Panc1 (cell line): ENCODE measurements around the gene VAC14. TPM values are rescaled to one million over a fixed set of nuclear protein-coding genes. Genes with fewer than 3 reads are reported as not detected.

Experiments used
- ATAC-seq: fragments of 200-7000 bp; cut with Tn5 transposase; 2 replicates; pipeline ENCODE4 v1.9.1; 2020; ENCODE audit warnings: mild to moderate bottlenecking, moderate library complexity
- BruUV-seq: library from RNA; stranded (reverse); fragments of 400-500 nt; replicated peaks from 2 replicates; lab custom pipeline; 2021; lab: Mats Ljungman, UMichigan
- CTCF ChIA-PET: fragments of 300-600 bp; sonication (Branson Sonifier 250); formaldehyde crosslinking; loops from one replicate; lab custom pipeline; 2022; ENCODE audit warnings: antibody characterized with exemption; lab: Charles Lee
- POLR2A ChIA-PET: fragments of 300-600 bp; sonication (Branson Sonifier 250); formaldehyde crosslinking; loops from one replicate; lab custom pipeline; 2022; ENCODE audit warnings: antibody characterized with exemption; lab: Charles Lee
- DNase-seq: peaks from one replicate; pipeline ENCODE4 v3.0.0-alpha.2; 2010; ENCODE audit warnings: low read depth, low spot score
- H3K27ac ChIP-seq: 2 replicates; pipeline ENCODE4 v1.5.1; 2011; ENCODE audit warnings: mild to moderate bottlenecking, low read length, inconsistent platforms
- H3K27me3 ChIP-seq: fragments of 200-500 bp; sonication (Bioruptor generic); 2 replicates; pipeline ENCODE4 v1.6.0; 2014; ENCODE audit warnings: low read length, inconsistent platforms; ENCODE audit not compliant: control insufficient read depth, insufficient read depth
- H3K36me3 ChIP-seq: fragments of 200-500 bp; sonication (Bioruptor generic); 2 replicates; pipeline ENCODE4 v1.5.1; 2014; ENCODE audit warnings: inconsistent platforms, mild to moderate bottlenecking, low read length, moderate library complexity; ENCODE audit not compliant: control insufficient read depth, insufficient read depth
- H3K4me1 ChIP-seq: 2 replicates; pipeline ENCODE4 v1.5.1; 2011; ENCODE audit warnings: inconsistent platforms, mild to moderate bottlenecking, low read length, moderate library complexity; ENCODE audit not compliant: control insufficient read depth, insufficient read depth
- H3K4me3 ChIP-seq, 2 experiments: 2 replicates each; pipeline ENCODE4 v1.5.1; 2011 to 2012; ENCODE audit warnings: low read depth in 2 of 2, low read length in 2 of 2, mild to moderate bottlenecking in 2 of 2, inconsistent platforms in 1 of 2, moderate library complexity in 1 of 2
- H3K9me3 ChIP-seq: fragments of 200-500 bp; sonication (Bioruptor generic); 2 replicates; pipeline ENCODE4 v1.5.1; 2014; ENCODE audit warnings: low read depth, mild to moderate bottlenecking, inconsistent platforms, low read length, moderate library complexity; ENCODE audit not compliant: control insufficient read depth, insufficient read depth
- POLR2AphosphoS5 ChIP-seq: IDR thresholded peaks from 2 replicates; pipeline ENCODE4 v1.6.1; 2012; ENCODE audit warnings: mild to moderate bottlenecking, low read depth, low read length, moderate library complexity
- SIN3A ChIP-seq: IDR thresholded peaks from 2 replicates; pipeline ENCODE4 v1.6.1; 2012; ENCODE audit warnings: low read depth, mild to moderate bottlenecking, low read length, moderate library complexity, borderline replicate concordance; ENCODE audit not compliant: insufficient read depth
- TCF7L2 ChIP-seq: IDR thresholded peaks from 2 replicates; pipeline ENCODE4 v1.6.1; 2011; ENCODE audit warnings: mild to moderate bottlenecking, low read depth, low read length, inconsistent platforms
- in situ Hi-C: cut with HindIII; loops from 2 replicates; pipeline ENCODE4 v1.10.0; 2016; ENCODE audit warnings: low sequenced_read_pairs, low pct_unique_long_range_greater_than_20kb
- intact Hi-C: fragments of 100-400 bp; cut with micrococcal nuclease; formaldehyde crosslinking; loops from one replicate; pipeline ENCODE4 v1.10.0; 2022; ENCODE audit not compliant: unreplicated experiment
- total RNA-seq: library from RNA; stranded (reverse); gene quantifications from one replicate; pipeline ENCODE4 v1.2.1, GENCODE V29; 2021; ENCODE audit not compliant: unreplicated experiment
- TF ChIP-seq, protein P1 (sequence below), 2 experiments: IDR thresholded peaks; 2 replicates each; pipeline ENCODE4 v1.6.1; 2011 to 2012; ENCODE audit warnings: low read depth in 2 of 2, control low read depth in 1 of 2, low read length in 1 of 2, mild to moderate bottlenecking in 1 of 2, moderate library complexity in 1 of 2; ENCODE audit not compliant: insufficient read depth in 1 of 2
- TF ChIP-seq, protein P2 (sequence below): fragments of 450-650 bp; IDR thresholded peaks from 2 replicates; pipeline ENCODE4 v1.5.1; 2017; ENCODE audit warnings: mild to moderate bottlenecking

Gene VAC14
- total RNA-seq, 1 experiment from 2014 or later, result 37.9 TPM

GRCh38 chr16:70709942-70710341 lies 91.0 kb downstream of the VAC14 start:
- ATAC-seq, result no peak
- intact Hi-C loops (no loop called here), in situ Hi-C loops (no loop called here)
- ChIA-PET POLR2A (no interaction called here), CTCF (no interaction called here)
- Histone ChIP-seq H3K4me3 (no peak overlapping the region), H3K36me3 (no peaks in the 10 kb centered on the region), H3K9me3 (no peaks in the 10 kb centered on the region), H3K27me3 (no peaks in the 10 kb centered on the region), H3K27ac (no peak overlapping the region), H3K4me1 (peaks cover 9% of the 10 kb centered on the region)
- no peak for DNase-seq
- TF ChIP-seq TCF7L2 (no peak), POLR2AphosphoS5 (no peak)
- BruUV-seq, result no TSS peak

- Histone ChIP-seq H3K9me3 (no peaks in the 10 kb centered on the region), H3K27me3 (no peaks in the 10 kb centered on the region), H3K36me3 (no peaks in the 10 kb centered on the region), H3K27ac (no peak overlapping the region), H3K4me1 (peaks cover 9% of the 10 kb centered on the region; the same call in 1 of the 2 replicates), H3K4me3 (no peak overlapping the region)
- CTCF ChIA-PET, result interaction anchor here (0.6 kb wide), 1 partner anchor 70 kb away, joined by 3 read pairs; no protein-coding TSS in a partner anchor
- ATAC-seq, result no peak
- no peak for DNase-seq
- intact Hi-C loops, result no loop called here
- POLR2A ChIA-PET, result no interaction called here
- BruUV-seq, result no TSS peak
- in situ Hi-C loops, result no loop called here
- no peak for TF ChIP-seq TCF7L2
- TF ChIP-seq, protein P1, sequence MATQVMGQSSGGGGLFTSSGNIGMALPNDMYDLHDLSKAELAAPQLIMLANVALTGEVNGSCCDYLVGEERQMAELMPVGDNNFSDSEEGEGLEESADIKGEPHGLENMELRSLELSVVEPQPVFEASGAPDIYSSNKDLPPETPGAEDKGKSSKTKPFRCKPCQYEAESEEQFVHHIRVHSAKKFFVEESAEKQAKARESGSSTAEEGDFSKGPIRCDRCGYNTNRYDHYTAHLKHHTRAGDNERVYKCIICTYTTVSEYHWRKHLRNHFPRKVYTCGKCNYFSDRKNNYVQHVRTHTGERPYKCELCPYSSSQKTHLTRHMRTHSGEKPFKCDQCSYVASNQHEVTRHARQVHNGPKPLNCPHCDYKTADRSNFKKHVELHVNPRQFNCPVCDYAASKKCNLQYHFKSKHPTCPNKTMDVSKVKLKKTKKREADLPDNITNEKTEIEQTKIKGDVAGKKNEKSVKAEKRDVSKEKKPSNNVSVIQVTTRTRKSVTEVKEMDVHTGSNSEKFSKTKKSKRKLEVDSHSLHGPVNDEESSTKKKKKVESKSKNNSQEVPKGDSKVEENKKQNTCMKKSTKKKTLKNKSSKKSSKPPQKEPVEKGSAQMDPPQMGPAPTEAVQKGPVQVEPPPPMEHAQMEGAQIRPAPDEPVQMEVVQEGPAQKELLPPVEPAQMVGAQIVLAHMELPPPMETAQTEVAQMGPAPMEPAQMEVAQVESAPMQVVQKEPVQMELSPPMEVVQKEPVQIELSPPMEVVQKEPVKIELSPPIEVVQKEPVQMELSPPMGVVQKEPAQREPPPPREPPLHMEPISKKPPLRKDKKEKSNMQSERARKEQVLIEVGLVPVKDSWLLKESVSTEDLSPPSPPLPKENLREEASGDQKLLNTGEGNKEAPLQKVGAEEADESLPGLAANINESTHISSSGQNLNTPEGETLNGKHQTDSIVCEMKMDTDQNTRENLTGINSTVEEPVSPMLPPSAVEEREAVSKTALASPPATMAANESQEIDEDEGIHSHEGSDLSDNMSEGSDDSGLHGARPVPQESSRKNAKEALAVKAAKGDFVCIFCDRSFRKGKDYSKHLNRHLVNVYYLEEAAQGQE (IDR thresholded peaks at IDR 0.05; ENCODE audit: insufficient read depth in 1 of 2, low read depth in 2 of 2, low read length in 1 of 2), result no peak
- no peak for TF ChIP-seq SIN3A
- TF ChIP-seq POLR2AphosphoS5, result no peak
- TF ChIP-seq, protein P2, sequence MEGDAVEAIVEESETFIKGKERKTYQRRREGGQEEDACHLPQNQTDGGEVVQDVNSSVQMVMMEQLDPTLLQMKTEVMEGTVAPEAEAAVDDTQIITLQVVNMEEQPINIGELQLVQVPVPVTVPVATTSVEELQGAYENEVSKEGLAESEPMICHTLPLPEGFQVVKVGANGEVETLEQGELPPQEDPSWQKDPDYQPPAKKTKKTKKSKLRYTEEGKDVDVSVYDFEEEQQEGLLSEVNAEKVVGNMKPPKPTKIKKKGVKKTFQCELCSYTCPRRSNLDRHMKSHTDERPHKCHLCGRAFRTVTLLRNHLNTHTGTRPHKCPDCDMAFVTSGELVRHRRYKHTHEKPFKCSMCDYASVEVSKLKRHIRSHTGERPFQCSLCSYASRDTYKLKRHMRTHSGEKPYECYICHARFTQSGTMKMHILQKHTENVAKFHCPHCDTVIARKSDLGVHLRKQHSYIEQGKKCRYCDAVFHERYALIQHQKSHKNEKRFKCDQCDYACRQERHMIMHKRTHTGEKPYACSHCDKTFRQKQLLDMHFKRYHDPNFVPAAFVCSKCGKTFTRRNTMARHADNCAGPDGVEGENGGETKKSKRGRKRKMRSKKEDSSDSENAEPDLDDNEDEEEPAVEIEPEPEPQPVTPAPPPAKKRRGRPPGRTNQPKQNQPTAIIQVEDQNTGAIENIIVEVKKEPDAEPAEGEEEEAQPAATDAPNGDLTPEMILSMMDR, result no peak
These were observed 91.5 kb downstream of the VAC14 start for GRCh38 chr16:70709457-70709856.

DNA sequence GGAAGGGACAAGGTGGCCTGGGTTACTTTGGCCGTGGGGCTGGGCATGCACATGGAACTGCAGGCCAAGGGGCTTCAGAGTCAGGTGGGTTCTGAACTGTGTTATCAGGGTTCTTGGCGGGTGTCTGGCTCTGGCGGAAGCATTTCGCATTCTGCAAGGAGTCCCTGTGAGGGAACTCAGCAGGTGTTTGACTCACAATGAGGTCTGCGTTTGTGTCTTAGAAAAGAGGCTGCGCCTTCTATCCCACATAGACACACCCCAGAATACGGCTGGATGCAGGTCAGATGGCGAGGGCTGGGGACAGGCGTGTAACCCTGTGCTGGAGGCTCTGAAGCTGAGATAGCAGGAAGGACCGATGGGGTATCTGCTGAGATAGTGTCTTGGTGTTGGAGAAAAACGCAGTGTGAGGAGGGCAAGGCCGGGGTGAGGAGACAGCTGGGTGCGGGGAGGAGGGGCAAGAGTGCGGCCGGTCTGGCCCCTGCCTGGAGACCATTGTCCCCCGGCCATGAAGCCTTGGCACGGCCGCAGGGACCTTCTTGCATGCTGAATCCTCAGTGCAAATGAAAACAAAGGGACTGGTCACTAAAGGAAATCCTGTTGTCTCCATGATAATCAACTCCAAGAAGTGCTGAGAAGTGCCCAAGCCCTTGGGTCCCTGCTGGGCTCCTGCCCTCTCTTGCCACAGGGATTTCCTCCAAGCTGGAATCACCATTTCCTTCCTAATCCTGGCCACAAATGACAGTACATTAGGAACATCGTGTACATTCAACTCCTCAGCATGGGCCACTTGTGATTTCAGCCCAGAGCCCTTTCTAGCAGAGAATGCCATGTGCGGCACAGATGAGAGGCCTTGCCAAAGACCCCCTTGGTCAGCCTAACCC lies 92.4 kb downstream of the VAC14 start:
- TF ChIP-seq, protein P1 (IDR thresholded peaks at IDR 0.05; ENCODE audit: insufficient read depth in 1 of 2, low read depth in 2 of 2, low read length in 1 of 2), result no peak
- no peak for TF ChIP-seq SIN3A
- TF ChIP-seq TCF7L2, result no peak
- TF ChIP-seq, protein P2, result no peak
- TF ChIP-seq POLR2AphosphoS5, result no peak
- H3K27me3 ChIP-seq, result no peaks in the 10 kb centered on the region
- ChIA-PET CTCF (interaction anchor here (0.6 kb wide), 1 partner anchor 70 kb away, joined by 3 read pairs; no protein-coding TSS in a partner anchor), POLR2A (no interaction called here)
- no TSS peak for BruUV-seq
- intact Hi-C loops, result no loop called here
- peaks cover 14% of the 10 kb centered on the region for H3K4me1 ChIP-seq
- ATAC-seq (no peak), DNase-seq (no peak)
- no peaks in the 10 kb centered on the region for H3K36me3 ChIP-seq
- no peaks in the 10 kb centered on the region for H3K9me3 ChIP-seq
- H3K4me3 ChIP-seq, result no peak overlapping the region
- in situ Hi-C loops, result no loop called here
- H3K27ac ChIP-seq, result no peak overlapping the region
